ENCODE data around the gene SLC25A48. TPM values are rescaled to one million over a fixed set of nuclear protein-coding genes. Genes with fewer than 3 reads are reported as not detected.

SLC25A48 gene
- total and polyA plus RNA-seq, 2 of the 4 experiments (the other 2 are of a cell fraction) = not detected

GRCh38 chr5:135851186-135851914 lies 16.9 kb downstream of the SLC25A48 start:
- no peak overlapping the region for H3K9ac ChIP-seq (ENCODE audit: low read depth, low read length)
- DNase-seq (no peak), ATAC-seq (ENCODE audit: low read depth) (no peak)
- H2BK15ac ChIP-seq (ENCODE audit: low read depth, low read length) = no peak overlapping the region
- POLR2A ChIA-PET (ENCODE audit: unreplicated experiment) = no interaction called here
- H4K5ac ChIP-seq (ENCODE audit: low read depth, low read length) = no peak overlapping the region
- H3K4me2 ChIP-seq (ENCODE audit: low read depth, low read length) = no peak overlapping the region
- H3K23ac ChIP-seq (ENCODE audit: low read depth, low read length) = no peak overlapping the region
- 72% methylated on average over 8 of the region's 24 CpGs; no CpG with 5 or more reads in 1 of the 2 experiments for WGBS, 2 experiments (ENCODE audit: extremely low coverage in 2 of 2, insufficient read length in 1 of 2)
- intact Hi-C loops (cut with micrococcal nuclease) (no loop called here), dilution Hi-C loops (cut with HindIII; ENCODE audit: low sequenced_read_pairs, unreplicated experiment) (no loop called here), in situ Hi-C loops (cut with MboI; ENCODE audit: low sequenced_read_pairs) (no loop called here)
- H3K4me1 ChIP-seq (ENCODE audit: control insufficient read depth, insufficient read depth, low read length) = no peaks in the 10 kb centered on the region
- no peak overlapping the region for H2BK20ac ChIP-seq (ENCODE audit: low read depth, low read length)
- H2AFZ ChIP-seq (replicated peaks; ENCODE audit: low read length, poor library complexity) = peak overlapping the region; percentile 21
- H4K91ac ChIP-seq (ENCODE audit: insufficient read depth, low read depth, low read length) = no peak overlapping the region
- no peak overlapping the region for H3K4ac ChIP-seq (ENCODE audit: low read depth, low read length)
- H3K36me3 ChIP-seq (ENCODE audit: control insufficient read depth, insufficient read depth, low read length) = no peaks in the 10 kb centered on the region
- no peak overlapping the region for H3K27ac ChIP-seq (ENCODE audit: insufficient read depth, low read length)
- H4K20me1 ChIP-seq (ENCODE audit: insufficient read depth, low read length) = no peaks in the 10 kb centered on the region
- H3K9me3 ChIP-seq (ENCODE audit: control insufficient read depth, insufficient read depth, low read length) = no peaks in the 10 kb centered on the region
- H3K14ac ChIP-seq (replicated peaks; ENCODE audit: low read depth, low read length) = no peak overlapping the region
- no peak overlapping the region for H2BK5ac ChIP-seq (ENCODE audit: low read depth, low read length, poor library complexity, severe bottlenecking)
- no peak overlapping the region for H3K56ac ChIP-seq (ENCODE audit: extremely low read depth, insufficient read depth, low read length)
- no peak overlapping the region for H2AK9ac ChIP-seq (replicated peaks; ENCODE audit: low read depth, low read length, poor library complexity)
- no peaks in the 10 kb centered on the region for H3K9me1 ChIP-seq (ENCODE audit: insufficient read depth, low read length)
- CTCF ChIA-PET = no interaction called here
- TF ChIP-seq POLR2A (IDR thresholded peaks at IDR 0.05; ENCODE audit: low read depth, low read length) = no peak
- no peak for TF ChIP-seq RFX5 (IDR thresholded peaks at IDR 0.05; ENCODE audit: low read depth, low read length)
- no peak for TF ChIP-seq USF2 (IDR thresholded peaks at IDR 0.05; ENCODE audit: low read depth, low read length)
- TF ChIP-seq MAFK (IDR thresholded peaks at IDR 0.05; ENCODE audit: low read depth, low read length) = no peak
- no peak for TF ChIP-seq RCOR1 (IDR thresholded peaks at IDR 0.05; ENCODE audit: insufficient replicate concordance, low read length)
- no peak for TF ChIP-seq CEBPB (IDR thresholded peaks at IDR 0.05; ENCODE audit: low read depth, low read length)
- TF ChIP-seq CHD1 (IDR thresholded peaks at IDR 0.05; ENCODE audit: low read depth, low read length) = no peak
- no peak for TF ChIP-seq MAZ (IDR thresholded peaks at IDR 0.05; ENCODE audit: borderline replicate concordance, low read depth, low read length)
- no peak overlapping the region for H3K4me3 ChIP-seq (ENCODE audit: insufficient read depth, low read depth, low read length)
- H4K8ac ChIP-seq (ENCODE audit: low read depth in 2 of 2, low read length in 2 of 2) = no peak overlapping the region
- H2BK120ac ChIP-seq (ENCODE audit: low read depth, low read length) = no peak overlapping the region
- no peaks in the 10 kb centered on the region for H3K79me1 ChIP-seq (ENCODE audit: low read depth in 1 of 2, low read length in 2 of 2)
- H2AK5ac ChIP-seq (ENCODE audit: low read depth, low read length) = no peak overlapping the region
- BruUV-seq (replicated peaks) = no TSS peak
- H3K27me3 ChIP-seq (ENCODE audit: control insufficient read depth, insufficient read depth, low read length) = no peaks in the 10 kb centered on the region; the same call in 1 of the 2 replicates
- no peak overlapping the region for H3K18ac ChIP-seq (ENCODE audit: low read depth, low read length)
